RPMI7951 (cell line): ENCODE results near the gene NLRP7. TPM values are rescaled to one million over a fixed set of nuclear protein-coding genes. Genes with fewer than 3 reads are reported as not detected.
"Not testable (repeated sequence)": the region's sequence is repeated elsewhere in the genome, so short reads cannot be mapped to it uniquely, and the experiment has no call there.

Experiments used
- DNase-seq: peaks from one replicate; pipeline ENCODE4 v3.0.0-alpha.2; 2012; ENCODE audit warnings: low read depth
- total RNA-seq: library from RNA; depleted of rRNA; stranded (reverse); fragments of >200 nt; shearing (Covaris generic); gene quantifications from 2 replicates; pipeline ENCODE4 v1.2.3, GENCODE V29; 2014; rRNA removed

Gene NLRP7
- not detected in 2 replicates for total RNA-seq

GRCh38 chr19:54947381-54947780 lies at the start of gene NLRP7:
Gene NLRP7 (minus strand): TSS chr19:54947530.
- DNase-seq, result no peak

DNA sequence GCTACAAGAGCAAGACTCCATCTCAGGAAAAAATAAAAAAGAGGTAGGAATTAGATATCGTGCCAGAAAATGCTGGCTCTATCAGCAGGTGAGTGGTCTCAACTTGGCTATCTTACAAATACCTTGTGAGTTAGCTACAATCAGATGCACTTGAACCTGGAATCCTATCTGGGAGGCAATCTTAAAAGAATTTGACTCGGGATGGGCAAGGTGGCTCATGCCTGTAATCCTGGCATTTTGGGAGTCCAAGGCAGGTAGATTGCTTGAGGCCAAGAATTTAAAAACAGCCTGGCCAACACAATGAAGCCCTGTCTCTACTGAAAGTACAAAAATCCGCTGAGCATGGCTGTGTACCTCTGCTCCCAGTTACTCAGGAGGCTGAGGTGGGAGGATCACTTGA lies 48.2 kb upstream of the NLRP7 start:
- DNase-seq, result no peak

DNA sequence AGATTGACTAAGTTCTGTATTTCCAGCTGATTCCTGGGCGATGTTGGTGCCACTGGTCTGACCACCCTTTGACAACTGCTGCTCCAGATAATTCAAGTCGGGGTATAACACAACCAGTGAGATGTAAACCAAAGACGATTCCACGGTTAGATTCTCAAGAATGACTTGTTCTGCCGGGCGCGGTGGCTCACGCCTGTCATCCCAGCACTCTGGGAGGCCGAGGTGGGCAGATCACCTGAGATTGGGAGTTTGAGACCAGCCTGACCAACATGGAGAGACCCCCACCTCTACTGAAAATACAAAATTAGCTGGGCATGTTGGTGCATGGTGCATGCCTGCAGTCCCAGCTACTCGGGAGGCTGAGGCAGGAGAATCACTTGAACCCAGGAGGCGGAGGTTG lies 42.2 kb upstream of the NLRP7 start:
- DNase-seq, result not testable (repeated sequence)

DNA sequence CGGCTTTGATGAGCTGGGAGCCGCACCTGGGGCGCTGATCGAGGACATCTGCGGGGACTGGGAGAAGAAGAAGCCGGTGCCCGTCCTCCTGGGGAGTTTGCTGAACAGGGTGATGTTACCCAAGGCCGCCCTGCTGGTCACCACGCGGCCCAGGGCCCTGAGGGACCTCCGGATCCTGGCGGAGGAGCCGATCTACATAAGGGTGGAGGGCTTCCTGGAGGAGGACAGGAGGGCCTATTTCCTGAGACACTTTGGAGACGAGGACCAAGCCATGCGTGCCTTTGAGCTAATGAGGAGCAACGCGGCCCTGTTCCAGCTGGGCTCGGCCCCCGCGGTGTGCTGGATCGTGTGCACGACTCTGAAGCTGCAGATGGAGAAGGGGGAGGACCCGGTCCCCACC lies 35.2 kb upstream of the NLRP7 start:
- DNase-seq, result not testable (repeated sequence)

GRCh38 chr19:54973229-54974090 lies 26.1 kb upstream of the NLRP7 start:
- DNase-seq, result not testable (repeated sequence)

DNA sequence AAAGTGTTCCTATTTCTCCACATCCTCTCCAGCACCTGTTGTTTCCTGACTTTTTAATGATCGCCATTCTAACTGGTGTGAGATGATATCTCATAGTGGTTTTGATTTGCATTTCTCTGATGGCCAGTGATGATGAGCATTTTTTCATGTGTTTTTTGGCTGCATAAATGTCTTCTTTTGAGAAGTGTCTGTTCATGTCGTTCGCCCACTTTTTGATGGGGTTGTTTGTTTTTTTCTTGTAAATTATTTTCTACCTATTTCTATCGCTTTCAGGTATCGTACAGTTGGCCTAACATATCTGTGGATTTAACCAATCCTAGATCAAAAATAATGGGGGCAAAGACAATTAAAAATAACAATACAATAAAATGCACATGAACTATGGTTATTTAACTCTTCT lies 24.1 kb upstream of the NLRP7 start:
- not testable (repeated sequence) for DNase-seq

- DNase-seq, result no peak
Measured at GRCh38 chr19:54969647-54970046, 22.3 kb upstream of the NLRP7 start.

GRCh38 chr19:54967611-54968010 lies 20.3 kb upstream of the NLRP7 start:
- DNase-seq, result no peak

- DNase-seq, result not testable (repeated sequence)
Measured at GRCh38 chr19:54965055-54965454, 17.7 kb upstream of the NLRP7 start.

GRCh38 chr19:54959840-54960239 lies 12.5 kb upstream of the NLRP7 start:
- DNase-seq, result no peak

DNA sequence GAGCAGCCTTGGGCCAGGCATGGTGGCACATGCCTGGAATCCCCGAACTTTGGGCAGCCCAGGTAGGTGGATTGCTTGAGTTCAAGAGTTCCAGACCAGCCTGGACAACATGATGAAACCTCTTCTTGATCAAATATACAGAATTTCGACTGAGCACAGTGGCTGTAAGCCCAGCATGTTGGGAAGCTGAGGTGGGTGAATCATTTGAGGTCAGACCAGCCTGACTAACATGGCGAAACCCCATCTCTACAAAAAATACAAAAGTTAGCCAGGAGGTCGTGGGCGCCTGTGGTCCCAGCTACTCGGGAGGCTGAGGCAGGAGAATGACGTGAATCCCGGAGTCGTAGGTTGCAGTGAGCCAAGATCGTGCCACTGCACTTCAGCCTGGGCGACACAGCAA lies 8.0 kb upstream of the NLRP7 start:
- peak; percentile 18 for DNase-seq

- not testable (repeated sequence) for DNase-seq
Measured at GRCh38 chr19:54953345-54953713, 6.0 kb upstream of the NLRP7 start.

DNA sequence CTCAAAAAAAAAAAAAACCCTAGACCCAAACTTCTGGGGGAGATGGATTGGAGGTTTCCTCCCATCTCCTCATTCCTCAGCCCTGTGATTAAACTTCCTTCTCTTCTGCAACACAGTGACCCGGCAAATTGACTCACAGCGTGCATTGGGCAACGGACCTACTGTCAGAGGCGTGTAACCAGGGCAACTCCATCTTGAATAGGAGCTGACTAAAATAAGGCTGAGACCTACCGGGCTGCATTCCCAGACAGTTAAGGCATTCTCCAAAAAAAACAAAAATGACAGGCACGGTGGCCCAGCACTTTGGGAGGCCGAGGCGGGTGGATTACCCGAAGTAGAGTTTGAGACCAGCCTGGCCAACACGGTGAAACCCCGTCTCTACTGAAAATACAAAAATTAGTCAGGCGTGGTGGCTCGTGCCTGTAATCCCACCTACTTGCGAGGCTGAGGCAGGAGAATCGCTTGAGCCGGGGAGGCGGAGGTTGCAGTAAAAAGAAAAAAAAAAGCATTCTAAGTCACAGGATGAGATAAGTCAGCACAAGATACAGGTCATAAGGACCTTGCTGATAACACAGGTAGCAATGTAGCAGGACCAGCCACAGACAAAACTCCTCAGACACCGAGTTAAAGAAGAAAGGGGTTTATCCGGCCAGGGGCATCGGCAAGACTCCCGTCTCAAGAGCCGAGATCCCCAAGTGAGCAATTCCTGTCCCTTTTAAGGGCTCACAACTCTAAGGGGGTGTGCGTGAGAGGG lies 5.4 kb upstream of the NLRP7 start:
- peak; percentile 69 for DNase-seq

DNA sequence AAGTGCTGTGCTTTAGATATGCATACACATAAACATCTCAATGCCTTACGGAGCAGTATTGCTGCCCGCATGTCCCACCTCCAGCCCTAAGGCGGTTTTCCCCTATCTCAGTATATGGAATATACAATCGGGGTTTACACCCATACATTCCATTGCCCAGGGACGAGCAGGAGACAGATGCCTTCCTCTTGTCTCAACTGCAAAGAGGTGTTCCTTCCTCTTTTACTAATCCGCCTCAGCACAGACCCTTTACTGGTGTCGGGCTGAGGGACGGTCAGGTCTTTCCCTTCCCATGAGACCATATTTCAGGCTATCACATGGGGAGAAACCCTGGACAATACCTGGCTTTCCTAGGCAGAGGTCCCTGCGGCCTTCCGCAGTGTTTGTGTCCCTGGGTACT lies 3.2 kb upstream of the NLRP7 start:
- not testable (repeated sequence) for DNase-seq

GRCh38 chr19:54949412-54949811 lies 2.1 kb upstream of the NLRP7 start:
- no peak for DNase-seq

DNA sequence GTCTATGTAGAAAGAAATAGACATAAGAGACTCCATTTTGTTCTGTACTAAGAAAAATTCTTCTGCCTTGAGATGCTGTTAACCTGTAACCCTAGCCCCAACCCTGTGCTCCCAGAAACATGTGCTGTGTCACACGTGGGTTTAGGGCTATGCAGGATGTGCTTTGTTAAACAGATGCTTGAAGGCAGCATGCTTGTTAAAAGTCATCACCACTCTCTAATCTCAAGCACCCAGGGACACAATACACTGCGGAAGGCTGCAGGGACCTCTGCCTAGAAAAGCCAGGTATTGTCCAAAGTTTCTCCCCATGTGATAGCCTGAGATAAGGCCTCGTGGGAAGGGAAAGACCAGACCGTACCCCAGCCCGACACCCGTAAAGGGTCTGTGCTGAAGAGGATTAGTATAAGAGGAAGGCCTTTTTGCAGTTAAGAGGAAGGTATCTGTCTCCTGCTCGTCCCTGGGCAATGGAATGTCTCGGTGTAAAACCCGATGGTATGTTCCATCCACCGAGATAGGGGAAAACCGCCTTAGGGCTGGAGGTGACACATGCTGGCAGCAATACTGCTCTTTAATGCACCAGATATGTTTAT lies 3.5 kb downstream of the NLRP7 start:
- peak; percentile 18 for DNase-seq

- DNase-seq, result not testable (repeated sequence)
Measured at GRCh38 chr19:54939538-54939937, 7.8 kb downstream of the NLRP7 start.

- DNase-seq, result no peak
Measured at GRCh38 chr19:54938906-54939305, 8.4 kb downstream of the NLRP7 start.

GRCh38 chr19:54937926-54938325 lies 9.4 kb downstream of the NLRP7 start:
- no peak for DNase-seq

DNA sequence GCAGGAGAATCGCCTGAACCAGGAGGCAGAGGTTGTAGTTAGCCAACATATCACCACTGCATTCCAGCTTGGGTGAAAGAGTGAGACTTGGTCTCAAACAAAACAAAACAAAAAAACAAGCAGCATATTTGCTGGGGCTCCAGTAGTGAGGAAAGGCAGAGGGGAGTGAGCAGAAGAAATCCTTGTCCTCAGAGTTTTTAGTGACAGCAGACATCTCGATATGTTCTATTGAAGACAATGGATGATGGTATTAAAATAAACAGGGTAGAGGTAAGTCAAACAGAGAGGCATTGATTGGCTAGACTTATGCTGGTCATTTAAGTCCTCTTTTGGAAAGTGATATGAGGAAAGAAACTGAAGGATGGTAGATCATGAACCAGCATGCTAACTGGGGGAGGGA lies 19.0 kb downstream of the NLRP7 start:
- peak; percentile 7 for DNase-seq

GRCh38 chr19:54923276-54923675 lies 24.1 kb downstream of the NLRP7 start:
- DNase-seq, result no peak

- DNase-seq, result no peak
Measured at GRCh38 chr19:54921082-54921481, 26.2 kb downstream of the NLRP7 start.
